IMR-90 (cell line): ENCODE results near the gene C22orf31. TPM values are rescaled to one million over a fixed set of nuclear protein-coding genes. Genes with fewer than 3 reads are reported as not detected.

ENCODE experiments used
- ATAC-seq: fragments of 200-7000 bp; cut with Tn5 transposase; 2 replicates; pipeline ENCODE4 v1.9.1; 2020; ENCODE audit warnings: low read depth, mild to moderate bottlenecking, moderate library complexity
- BruUV-seq: library from RNA; stranded (reverse); fragments of 400-500 nt; replicated peaks from 2 replicates; lab custom pipeline; 2021; lab: Mats Ljungman, UMichigan
- CTCF ChIA-PET: fragments of 300-600 bp; formaldehyde crosslinking; extraction: SDS; loops from one replicate; lab custom pipeline; 2021; ENCODE audit warnings: antibody characterized with exemption; lab: Yijun Ruan, JAX
- POLR2A ChIA-PET: fragments of 300-600 bp; sonication (Branson Sonifier 250); formaldehyde crosslinking; loops from one replicate; lab custom pipeline; 2022; ENCODE audit warnings: antibody characterized with exemption; ENCODE audit not compliant: unreplicated experiment; lab: Charles Lee
- DNase-seq: peaks from one replicate; pipeline ENCODE4 v3.0.0; 2013
- H2AFZ ChIP-seq: replicated peaks from 2 replicates; pipeline ENCODE3; 2013; ENCODE audit warnings: low read length, mild to moderate bottlenecking; ENCODE audit not compliant: poor library complexity
- H2AK5ac ChIP-seq: 2 replicates; pipeline ENCODE4 v1.6.1; 2013; ENCODE audit warnings: low read depth, low read length, inconsistent platforms
- H2AK9ac ChIP-seq: replicated peaks from 2 replicates; pipeline ENCODE3; 2013; ENCODE audit warnings: mild to moderate bottlenecking, low read depth, low read length, moderate library complexity; ENCODE audit not compliant: poor library complexity
- H2BK120ac ChIP-seq: 2 replicates; pipeline ENCODE4 v1.6.1; 2013; ENCODE audit warnings: low read depth, low read length, inconsistent platforms
- H2BK15ac ChIP-seq: 3 replicates; pipeline ENCODE4 v1.6.1; 2013; ENCODE audit warnings: low read depth, low read length, inconsistent platforms
- H2BK20ac ChIP-seq: 2 replicates; pipeline ENCODE4 v1.6.1; 2013; ENCODE audit warnings: low read depth, mild to moderate bottlenecking, inconsistent platforms, low read length, moderate library complexity
- H2BK5ac ChIP-seq: 2 replicates; pipeline ENCODE4 v1.6.1; 2013; ENCODE audit warnings: mild to moderate bottlenecking, low read depth, low read length, inconsistent platforms; ENCODE audit not compliant: poor library complexity, severe bottlenecking
- H3K14ac ChIP-seq: replicated peaks from 2 replicates; pipeline ENCODE4 v1.6.1; 2013; ENCODE audit warnings: low read depth, low read length, inconsistent platforms
- H3K18ac ChIP-seq: 2 replicates; pipeline ENCODE4 v1.6.1; 2013; ENCODE audit warnings: low read depth, low read length, control low read depth
- H3K23ac ChIP-seq: 2 replicates; pipeline ENCODE4 v1.6.1; 2013; ENCODE audit warnings: low read depth, low read length, inconsistent platforms
- H3K27ac ChIP-seq: 2 replicates; pipeline ENCODE4 v1.5.1; 2013; ENCODE audit warnings: mild to moderate bottlenecking, control low read depth, low read length; ENCODE audit not compliant: insufficient read depth
- H3K27me3 ChIP-seq: 2 replicates; pipeline ENCODE4 v1.6.1; 2013; ENCODE audit warnings: low read length; ENCODE audit not compliant: control insufficient read depth, insufficient read depth
- H3K36me3 ChIP-seq: 2 replicates; pipeline ENCODE4 v1.6.1; 2013; ENCODE audit warnings: low read length, mixed read lengths; ENCODE audit not compliant: control insufficient read depth, insufficient read depth
- H3K4ac ChIP-seq: 2 replicates; pipeline ENCODE4 v1.6.1; 2013; ENCODE audit warnings: low read depth, low read length, inconsistent platforms
- H3K4me1 ChIP-seq: 2 replicates; pipeline ENCODE4 v1.6.1; 2013; ENCODE audit warnings: low read length, mixed read lengths; ENCODE audit not compliant: control insufficient read depth, insufficient read depth
- H3K4me2 ChIP-seq: 2 replicates; pipeline ENCODE4 v1.6.1; 2013; ENCODE audit warnings: low read depth, mild to moderate bottlenecking, control low read depth, low read length, moderate library complexity
- H3K4me3 ChIP-seq: 2 replicates; pipeline ENCODE4 v1.5.1; 2013; ENCODE audit warnings: low read depth, mild to moderate bottlenecking, control low read depth, low read length, moderate library complexity; ENCODE audit not compliant: insufficient read depth
- H3K56ac ChIP-seq: 2 replicates; pipeline ENCODE4 v1.6.1; 2013; ENCODE audit warnings: low read length, inconsistent platforms; ENCODE audit not compliant: insufficient read depth; ENCODE audit errors: extremely low read depth
- H3K79me1 ChIP-seq, 2 experiments: 2 replicates each; pipeline ENCODE4 v1.6.1; 2013; ENCODE audit warnings: low read length in 2 of 2, inconsistent platforms in 1 of 2, low read depth in 1 of 2
- H3K9ac ChIP-seq: 2 replicates; pipeline ENCODE4 v1.6.1; 2013; ENCODE audit warnings: low read depth, low read length, control low read depth
- H3K9me1 ChIP-seq: 2 replicates; pipeline ENCODE4 v1.6.1; 2013; ENCODE audit warnings: low read length, inconsistent platforms; ENCODE audit not compliant: insufficient read depth
- H3K9me3 ChIP-seq: 2 replicates; pipeline ENCODE4 v1.6.1; 2013; ENCODE audit warnings: low read length; ENCODE audit not compliant: control insufficient read depth, insufficient read depth
- H4K20me1 ChIP-seq: 2 replicates; pipeline ENCODE4 v1.6.1; 2013; ENCODE audit warnings: low read length, inconsistent platforms; ENCODE audit not compliant: insufficient read depth
- H4K5ac ChIP-seq: 2 replicates; pipeline ENCODE4 v1.6.1; 2013; ENCODE audit warnings: mild to moderate bottlenecking, low read depth, low read length, control low read depth
- H4K8ac ChIP-seq, 2 experiments: 2 replicates each; pipeline ENCODE4 v1.6.1; 2013; ENCODE audit warnings: low read depth in 2 of 2, low read length in 2 of 2, control low read depth in 1 of 2, inconsistent platforms in 1 of 2
- H4K91ac ChIP-seq: 2 replicates; pipeline ENCODE4 v1.6.1; 2013; ENCODE audit warnings: low read depth, low read length, inconsistent platforms; ENCODE audit not compliant: insufficient read depth
- BHLHE40 ChIP-seq: fragments of 150-350 bp; IDR thresholded peaks from 2 replicates; pipeline ENCODE4 v1.6.1; 2016; ENCODE audit warnings: mild to moderate bottlenecking, low read depth, low read length
- CTCF ChIP-seq: conservative IDR thresholded peaks from 2 replicates; pipeline ENCODE4 v1.5.1; 2012; ENCODE audit warnings: mild to moderate bottlenecking, low read depth, low read length, improper control_type of control experiment
- ELK1 ChIP-seq: fragments of 150-350 bp; IDR thresholded peaks from 2 replicates; pipeline ENCODE4 v1.6.1; 2016; ENCODE audit warnings: low read depth, mild to moderate bottlenecking, low read length, moderate library complexity, borderline replicate concordance
- FOS ChIP-seq: fragments of 150-350 bp; IDR thresholded peaks from 2 replicates; pipeline ENCODE4 v1.6.1; 2016; ENCODE audit warnings: low read depth, low read length
- NFE2L2 ChIP-seq: fragments of 150-350 bp; IDR thresholded peaks from 2 replicates; pipeline ENCODE4 v1.6.1; 2016; ENCODE audit warnings: low read depth, mild to moderate bottlenecking, low read length
- RFX5 ChIP-seq: IDR thresholded peaks from 2 replicates; pipeline ENCODE4 v1.8.0; 2012; ENCODE audit warnings: low read depth, mild to moderate bottlenecking, low read length, moderate library complexity
- WGBS, 2 experiments: methylation state at CpG; one replicate each; pipeline versions ENCODE4 v1.1.5 to v1.1.7; 2013; ENCODE audit warnings: missing lambda C conversion rate in 2 of 2; ENCODE audit not compliant: insufficient read length in 1 of 2; ENCODE audit errors: extremely low coverage in 2 of 2; 5-methylcytosine and 5-hydroxymethylcytosine counted together
- dilution Hi-C: fragments of 300-500 bp; cut with HindIII; formaldehyde crosslinking; loops from one replicate; pipeline ENCODE4 v1.14.3; 2018; ENCODE audit warnings: low sequenced_read_pairs; ENCODE audit not compliant: unreplicated experiment
- in situ Hi-C: fragments of 300-500 bp; cut with MboI; formaldehyde crosslinking; loops from 3 replicates; pipeline ENCODE4 v1.14.3; 2019; ENCODE audit warnings: low sequenced_read_pairs, inconsistent platforms, mixed read lengths
- intact Hi-C: fragments of 100-400 bp; cut with micrococcal nuclease; formaldehyde crosslinking; loops from 2 replicates; pipeline ENCODE4 v1.10.0; 2022
- polyA plus RNA-seq, 3 experiments: library from polyadenylated mRNA; depleted of rRNA; stranded (reverse); fragments of >200 nt; gene quantifications; 2 replicates each; pipeline ENCODE4 v1.2.3, GENCODE V29; 2012; ENCODE audit warnings: low replicate concordance in 1 of 3
- total RNA-seq: library from RNA; depleted of rRNA; stranded (reverse); fragments of >200 nt; gene quantifications from 2 replicates; pipeline ENCODE4 v1.2.3, GENCODE V29; 2012

Gene C22orf31
- total and polyA plus RNA-seq, 2 of the 4 experiments (the other 2 are of a cell fraction): not detected

GRCh38 chr22:29096736-29097669 is 35.4 kb upstream of the C22orf31 start (continued):
- no peak for TF ChIP-seq CTCF

- H3K9me1 ChIP-seq: peaks cover 6% of the 10 kb centered on the region; the same call in 1 of the 2 replicates
- dilution Hi-C loops: no loop called here
- no peak overlapping the region for H4K91ac ChIP-seq
- peaks cover 18% of the 10 kb centered on the region for H3K4me1 ChIP-seq
- no peak overlapping the region for H2BK15ac ChIP-seq
- H3K9me3 ChIP-seq: no peaks in the 10 kb centered on the region
- no peaks in the 10 kb centered on the region for H3K79me1 ChIP-seq
- H3K9ac ChIP-seq: no peak overlapping the region
- no peaks in the 10 kb centered on the region for H3K27me3 ChIP-seq
- BruUV-seq: no TSS peak
- no peak overlapping the region for H3K4ac ChIP-seq
- H3K27ac ChIP-seq: no peak overlapping the region
- TF ChIP-seq NFE2L2: no peak
- no peak for TF ChIP-seq BHLHE40
- TF ChIP-seq RFX5: no peak
- no peak for TF ChIP-seq FOS
- TF ChIP-seq ELK1: no peak
- TF ChIP-seq CTCF: no peak
- no peak for DNase-seq
- no peak overlapping the region for H2BK120ac ChIP-seq
- peak overlapping the region; percentile 39; the same call in 1 of the 2 replicates for H2AK5ac ChIP-seq
- no peak overlapping the region for H3K18ac ChIP-seq
- intact Hi-C loops: no loop called here
- ChIA-PET CTCF (no interaction called here), POLR2A (no interaction called here)
- no peak overlapping the region for H4K5ac ChIP-seq
- in situ Hi-C loops: no loop called here
- H4K20me1 ChIP-seq: no peaks in the 10 kb centered on the region
- no peak overlapping the region for H3K4me3 ChIP-seq
- no peak overlapping the region for H3K14ac ChIP-seq
- H2BK5ac ChIP-seq: no peak overlapping the region
- ATAC-seq: no peak
- H3K4me2 ChIP-seq: no peak overlapping the region
- no peak overlapping the region for H2AK9ac ChIP-seq
- H3K56ac ChIP-seq: no peak overlapping the region
- H3K23ac ChIP-seq: no peak overlapping the region
- no peak overlapping the region for H2BK20ac ChIP-seq
- no peak overlapping the region for H2AFZ ChIP-seq
- H3K36me3 ChIP-seq: peaks cover 5% of the 10 kb centered on the region; the same call in 1 of the 2 replicates
- no peak overlapping the region for H4K8ac ChIP-seq
- WGBS, 2 experiments: no CpG with 5 or more reads among the region's 2 CpGs
Measured at GRCh38 chr22:29095459-29095858, 33.8 kb upstream of the C22orf31 start.
